Activated T-helper 1 cell treated with anti-CD3 and anti-CD28 coated beads, Interleukin-12 subunit alpha, Interleukin-12 subunit beta, Interleukin-2, Interleukin-4 antibody, amounts not matched to agents 30 ng/mL and 10 ng/mL and 1 ng/mL, durations not matched to agents 14 hours and 24 hours and 36 hours (primary cell): ENCODE results near the gene GTPBP3. TPM values are rescaled to one million over a fixed set of nuclear protein-coding genes. Genes with fewer than 3 reads are reported as not detected.

Experiments
- DNase-seq: peaks from one replicate; pipeline ENCODE4 v3.0.0; 2021; ENCODE audit warnings: low spot score
- H3K27ac Mint-ChIP-seq: one replicate; pipeline ENCODE4 v1.8.0; 2021; ENCODE audit warnings: mild to moderate bottlenecking, mixed read lengths
- H3K27me3 Mint-ChIP-seq: one replicate; pipeline ENCODE4 v1.8.0; 2022; ENCODE audit warnings: mild to moderate bottlenecking, moderate library complexity, mixed read lengths; ENCODE audit not compliant: insufficient read depth
- H3K36me3 Mint-ChIP-seq: one replicate; pipeline ENCODE4 v1.8.0; 2021; ENCODE audit warnings: low read depth, mixed read lengths
- H3K4me1 Mint-ChIP-seq: one replicate; pipeline ENCODE4 v1.8.0; 2021; ENCODE audit warnings: low read depth, mixed read lengths
- H3K4me3 Mint-ChIP-seq: one replicate; pipeline ENCODE4 v1.8.0; 2021; ENCODE audit warnings: mild to moderate bottlenecking, moderate library complexity, mixed read lengths
- H3K9me3 Mint-ChIP-seq: one replicate; pipeline ENCODE4 v1.8.0; 2021; ENCODE audit warnings: mixed read lengths
- intact Hi-C: fragments of 100-400 bp; cut with micrococcal nuclease; formaldehyde crosslinking; loops from one replicate; pipeline ENCODE4 v1.15.1; 2024
- total RNA-seq: library from RNA; stranded (reverse); gene quantifications from 2 replicates; pipeline ENCODE4 v1.2.3, GENCODE V29; 2022

Gene GTPBP3
- total RNA-seq, 1 donor from 2014 or later = 72.0 TPM

DNA sequence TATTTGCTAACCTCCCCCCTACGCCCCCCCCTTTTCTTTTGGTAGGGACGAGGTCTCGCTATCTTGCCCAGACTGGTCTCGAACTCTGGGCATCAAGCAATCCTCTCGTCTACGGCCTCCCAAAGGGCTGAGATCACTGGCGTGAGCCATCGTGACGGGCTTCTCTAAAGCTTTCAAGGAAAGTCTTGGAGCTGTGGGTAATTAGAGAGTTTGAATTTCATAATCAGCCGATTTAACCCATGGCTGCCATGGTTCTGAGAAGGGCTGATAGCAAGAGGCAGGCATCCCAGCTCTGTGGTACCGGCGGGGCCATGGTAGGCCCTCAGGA lies 33.4 kb upstream of the GTPBP3 start:
- no peak for DNase-seq
- peaks cover 34% of the 10 kb centered on the region for H3K4me1 Mint-ChIP-seq
- H3K27ac Mint-ChIP-seq = no peak overlapping the region

DNA sequence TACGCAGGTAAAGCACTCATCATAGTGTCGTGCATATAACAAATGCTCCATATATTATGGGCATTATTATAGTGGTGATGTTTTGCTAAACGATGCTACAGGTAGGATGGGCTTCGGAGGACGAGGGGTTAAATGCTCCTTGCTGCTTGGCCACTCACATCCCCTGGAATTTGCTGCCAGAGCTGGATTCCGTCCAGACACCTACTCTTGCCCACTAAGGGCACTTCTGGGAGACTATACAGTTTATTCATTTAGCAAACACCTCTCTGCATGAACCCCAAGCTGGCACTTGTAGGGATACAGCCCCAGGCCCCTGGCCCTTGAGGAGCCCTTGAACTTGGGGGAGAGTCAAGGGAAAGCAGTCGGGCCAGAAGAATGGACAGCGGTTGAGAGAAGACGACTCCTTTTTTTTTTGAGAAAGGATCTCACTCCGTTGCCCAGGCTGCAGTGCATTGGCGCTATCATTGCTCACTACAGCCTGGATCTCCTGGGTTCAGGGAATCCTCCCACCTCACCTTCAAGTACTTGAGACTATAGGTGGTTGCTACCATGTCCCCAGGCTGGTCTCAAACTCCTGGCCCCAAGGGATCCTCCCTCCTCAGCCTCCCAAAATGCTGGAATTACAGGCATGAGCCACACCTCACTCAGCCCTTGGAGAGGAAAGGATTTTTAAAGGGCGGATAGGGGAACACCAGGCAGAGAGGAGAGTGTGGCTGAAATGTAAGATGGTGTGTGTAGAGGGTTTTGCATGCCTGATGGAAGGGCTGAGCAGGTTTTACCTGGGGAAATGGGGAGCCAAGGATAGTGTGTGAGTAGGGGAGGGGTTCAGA lies 32.8 kb upstream of the GTPBP3 start:
- H3K36me3 Mint-ChIP-seq = peaks cover 4% of the 10 kb centered on the region
- H3K27ac Mint-ChIP-seq = peak overlapping the region; percentile 91
- intact Hi-C loops = loop anchor here (1.0 to 10.0 kb wide), 6 partner anchors 12 to 250 kb away; partner anchors contain the start of genes BABAM1, COLGALT1, GTPBP3 and PGLS
- H3K9me3 Mint-ChIP-seq = no peaks in the 10 kb centered on the region
- DNase-seq = no peak
- no peaks in the 10 kb centered on the region for H3K27me3 Mint-ChIP-seq
- peaks cover 38% of the 10 kb centered on the region for H3K4me1 Mint-ChIP-seq
- H3K4me3 Mint-ChIP-seq = peak overlapping the region; percentile 90

More for the DNA sequence above, 33.4 kb upstream of the GTPBP3 start:
- intact Hi-C loops = loop anchor here (1.0 to 10.0 kb wide), 2 partner anchors 22 to 251 kb away; partner anchors contain the start of gene COLGALT1
- Mint-ChIP-seq H3K27me3 (no peaks in the 10 kb centered on the region), H3K36me3 (peaks cover 4% of the 10 kb centered on the region), H3K4me3 (peak overlapping the region; percentile 66), H3K9me3 (no peaks in the 10 kb centered on the region)

DNA sequence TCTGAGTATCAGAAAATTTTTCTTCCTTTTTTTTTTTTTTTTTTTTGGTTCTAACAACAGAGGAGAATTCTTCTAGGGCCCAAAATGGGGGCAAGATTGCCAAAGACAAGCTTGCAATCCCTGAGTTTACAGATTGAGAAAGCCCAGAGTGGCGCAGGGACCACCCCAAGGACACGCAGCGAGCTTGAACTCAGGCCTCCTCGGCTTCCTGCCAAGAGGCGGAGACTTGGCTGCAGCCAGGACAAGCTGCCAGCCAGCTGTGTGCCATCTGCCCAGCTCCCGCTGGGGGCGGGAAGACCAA lies 32.2 kb upstream of the GTPBP3 start:
- Mint-ChIP-seq H3K4me1 (peaks cover 40% of the 10 kb centered on the region), H3K36me3 (peaks cover 4% of the 10 kb centered on the region), H3K27me3 (no peaks in the 10 kb centered on the region), H3K9me3 (no peaks in the 10 kb centered on the region), H3K4me3 (peak overlapping the region; percentile 90), H3K27ac (peak overlapping the region; percentile 91)
- no peak for DNase-seq
- intact Hi-C loops = loop anchor here (1.0 to 10.0 kb wide), 6 partner anchors 13 to 250 kb away; partner anchors contain the start of genes BABAM1, COLGALT1, GTPBP3 and PGLS

DNA sequence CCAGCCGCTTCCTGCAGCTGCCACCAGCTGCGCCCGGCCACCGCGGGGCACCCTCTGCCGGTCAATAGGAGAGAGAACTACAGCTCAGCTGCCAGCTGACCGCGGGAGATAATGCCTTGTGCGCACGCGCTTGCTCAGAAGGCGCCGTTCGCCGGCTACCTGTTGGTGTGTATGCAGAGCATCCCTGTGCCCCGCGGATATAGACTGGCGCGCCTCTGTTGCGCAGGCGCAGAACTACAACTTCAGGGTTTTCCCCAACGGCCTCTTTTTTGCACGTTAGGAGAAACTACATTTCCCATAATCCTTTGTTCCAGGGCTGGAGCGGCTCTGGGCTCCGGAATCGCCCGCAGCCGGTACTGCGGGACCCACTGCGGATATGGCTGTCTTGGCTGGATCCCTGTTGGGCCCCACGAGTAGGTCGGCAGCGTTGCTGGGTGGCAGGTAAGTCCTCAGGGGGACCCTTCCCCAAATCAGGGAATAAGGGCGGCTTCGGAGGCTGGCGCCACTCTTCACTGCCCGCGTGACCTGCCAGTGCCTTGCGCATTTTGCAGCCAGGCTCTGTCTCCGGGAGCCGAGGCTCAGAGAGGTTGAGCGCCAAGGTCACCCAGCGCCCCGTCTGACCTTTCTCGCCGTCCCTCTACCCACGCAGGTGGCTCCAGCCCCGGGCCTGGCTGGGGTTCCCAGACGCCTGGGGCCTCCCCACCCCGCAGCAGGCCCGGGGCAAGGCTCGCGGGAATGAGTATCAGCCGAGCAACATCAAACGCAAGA lies 31.7 kb upstream of the GTPBP3 start, which contains the start of gene MRPL34:
Gene MRPL34 (plus strand): TSS at position 356 of the 768 bp plus-strand sequence. CDS start 21 bp downstream, at position 377.
- H3K27ac Mint-ChIP-seq = peak within 1 kb of the TSS; percentile 91
- intact Hi-C loops = loop anchor here (1.0 to 10.0 kb wide), 6 partner anchors 13 to 249 kb away; partner anchors contain the start of genes BABAM1, COLGALT1, GTPBP3 and PGLS
- H3K4me1 Mint-ChIP-seq = peaks cover 45% of the 10 kb centered on the region
- DNase-seq = peak; percentile 94
- H3K27me3 Mint-ChIP-seq = no peaks in the 10 kb centered on the region
- H3K4me3 Mint-ChIP-seq = peak within 1 kb of the TSS; percentile 90
- no peaks in the 10 kb centered on the region for H3K9me3 Mint-ChIP-seq
- peaks cover 4% of the 10 kb centered on the region for H3K36me3 Mint-ChIP-seq

DNA sequence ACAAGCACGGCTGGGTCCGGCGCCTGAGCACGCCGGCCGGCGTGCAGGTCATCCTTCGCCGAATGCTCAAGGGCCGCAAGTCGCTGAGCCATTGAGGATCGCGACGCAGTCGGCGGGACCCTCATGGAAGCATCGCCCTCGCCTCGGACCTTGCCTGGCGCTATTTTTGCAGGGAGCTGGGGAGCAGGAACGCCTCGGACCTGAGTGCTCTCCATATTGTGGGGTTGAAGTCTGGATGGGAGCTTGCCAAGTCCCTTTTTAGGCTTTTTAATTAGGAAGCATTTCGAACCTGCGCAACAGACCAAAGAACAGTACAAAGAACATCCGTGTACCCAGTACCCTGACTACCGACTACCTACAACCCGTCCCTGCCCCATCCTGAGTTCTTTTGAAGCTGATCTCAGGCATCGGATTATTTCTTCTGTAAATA lies 31.1 kb upstream of the GTPBP3 start:
- no peaks in the 10 kb centered on the region for H3K9me3 Mint-ChIP-seq
- no peaks in the 10 kb centered on the region for H3K27me3 Mint-ChIP-seq
- H3K27ac Mint-ChIP-seq = peak overlapping the region; percentile 91
- H3K4me3 Mint-ChIP-seq = peak overlapping the region; percentile 90
- DNase-seq = no peak
- H3K4me1 Mint-ChIP-seq = peaks cover 47% of the 10 kb centered on the region
- peaks cover 4% of the 10 kb centered on the region for H3K36me3 Mint-ChIP-seq
- intact Hi-C loops = loop anchor here (5.0 to 10.0 kb wide), 2 partner anchors 206 to 249 kb away; partner anchors contain the start of genes COLGALT1 and PGLS

DNA sequence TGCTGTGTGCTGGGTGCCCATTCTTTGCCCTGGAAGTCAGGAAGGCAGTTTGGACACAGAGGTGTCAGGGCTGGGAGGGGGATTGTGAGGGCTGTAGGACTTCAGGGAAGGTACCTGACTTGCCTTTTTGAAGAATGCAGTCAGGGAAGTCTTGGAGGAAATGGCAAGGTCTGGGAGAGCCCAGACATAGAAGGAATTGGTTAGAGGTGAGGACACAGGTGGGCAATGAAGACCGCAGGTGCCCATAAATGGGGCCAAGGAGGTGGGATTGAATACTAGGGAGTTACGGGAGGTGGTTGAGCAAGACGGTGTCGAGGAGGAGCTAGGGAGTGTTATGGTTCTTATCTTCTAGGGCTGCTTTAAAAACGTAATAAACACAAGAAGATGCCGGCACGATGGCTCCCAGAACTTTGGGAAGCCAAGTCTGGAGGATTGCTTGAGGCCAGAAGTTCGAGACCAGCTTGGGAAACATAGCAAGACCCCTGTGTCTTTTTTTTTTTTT lies 29.4 kb upstream of the GTPBP3 start:
- Mint-ChIP-seq H3K9me3 (no peaks in the 10 kb centered on the region), H3K27me3 (no peaks in the 10 kb centered on the region), H3K4me1 (peaks cover 45% of the 10 kb centered on the region), H3K36me3 (peaks cover 7% of the 10 kb centered on the region), H3K4me3 (peak overlapping the region; percentile 90), H3K27ac (peak overlapping the region; percentile 10)
- no peak for DNase-seq
- intact Hi-C loops = loop anchor here (5.0 to 10.0 kb wide), 2 partner anchors 204 to 247 kb away; partner anchors contain the start of genes COLGALT1 and PGLS

DNA sequence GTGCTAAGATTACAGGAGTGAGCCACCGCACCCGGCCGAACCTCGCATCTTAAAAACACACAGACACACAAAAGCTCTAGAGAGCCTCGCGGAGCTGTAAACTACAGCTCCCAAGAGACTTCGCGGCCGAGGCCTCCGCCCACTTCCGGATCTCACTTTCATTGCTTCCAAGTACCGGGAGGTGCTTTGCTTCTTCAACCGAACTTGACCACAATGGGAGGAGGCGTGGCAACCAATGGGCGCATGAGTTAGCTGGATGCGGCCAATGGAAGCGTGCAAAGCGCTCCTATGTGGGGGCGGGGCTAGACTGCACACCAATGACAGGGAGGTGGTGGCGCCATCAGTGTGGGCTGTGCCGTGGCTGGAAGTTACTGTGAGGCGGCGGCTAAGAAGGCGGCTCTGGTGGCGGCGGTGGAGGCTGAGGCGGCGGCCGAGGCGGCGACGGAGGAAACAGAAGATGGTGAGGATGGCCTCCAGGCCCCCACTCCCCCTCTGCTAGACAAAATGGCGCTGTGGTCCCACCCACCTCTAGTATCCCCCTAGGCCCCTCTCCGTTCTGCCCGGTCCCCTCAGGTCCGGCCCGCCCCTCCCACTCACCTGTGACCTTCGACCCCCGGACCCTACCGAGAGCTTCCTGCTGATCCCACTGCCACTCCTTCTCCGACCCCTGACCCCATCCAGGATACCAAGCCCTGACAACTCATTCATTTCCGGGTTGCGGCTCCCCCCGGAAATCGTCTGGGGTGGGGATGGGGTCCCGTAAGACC lies 28.0 kb upstream of the GTPBP3 start, which contains the start of gene DDA1:
Gene DDA1 (plus strand): TSS at position 366 of the 767 bp plus-strand sequence. CDS start 92 bp downstream, at position 458.
- peak within 1 kb of the TSS; percentile 90 for H3K27ac Mint-ChIP-seq
- H3K27me3 Mint-ChIP-seq = no peaks in the 10 kb centered on the region
- peaks cover 11% of the 10 kb centered on the region for H3K36me3 Mint-ChIP-seq
- peaks cover 39% of the 10 kb centered on the region for H3K4me1 Mint-ChIP-seq
- intact Hi-C loops = loop anchor here (1.0 to 10.0 kb wide), 7 partner anchors 28 to 813 kb away; partner anchors contain the start of genes BABAM1, C19orf44, CALR3 and COLGALT1
- no peaks in the 10 kb centered on the region for H3K9me3 Mint-ChIP-seq
- DNase-seq = peak; percentile 99
- peak within 1 kb of the TSS; percentile 95 for H3K4me3 Mint-ChIP-seq

DNA sequence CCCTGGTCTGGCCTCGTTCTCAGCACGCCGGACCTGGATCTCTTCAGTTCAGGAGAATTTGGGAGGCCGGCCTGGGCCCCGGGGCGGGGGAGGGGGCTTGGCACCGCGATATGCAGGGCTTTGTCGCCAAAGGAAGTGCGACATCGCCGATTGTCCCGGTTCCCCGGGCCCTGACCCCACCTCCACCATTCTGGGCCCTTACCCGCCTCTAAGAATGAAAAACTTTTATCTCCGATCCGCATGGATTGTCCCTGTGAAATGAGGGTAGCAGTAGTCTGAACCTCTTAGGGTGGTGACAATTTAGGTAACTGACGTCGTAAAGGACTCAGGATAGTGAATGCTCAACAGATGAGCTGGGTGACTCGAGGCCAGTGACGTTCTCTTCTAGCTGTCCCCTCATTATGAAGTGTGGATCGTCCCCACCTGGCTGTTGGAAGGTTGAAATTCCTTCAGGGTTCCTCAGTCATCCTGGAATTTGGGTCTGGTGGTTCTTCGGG lies 27.3 kb upstream of the GTPBP3 start:
- peaks cover 12% of the 10 kb centered on the region for H3K36me3 Mint-ChIP-seq
- intact Hi-C loops = loop anchor here (1.0 to 10.0 kb wide), 7 partner anchors 27 to 814 kb away; partner anchors contain the start of genes BABAM1, C19orf44, CALR3 and COLGALT1
- peak overlapping the region; percentile 90 for H3K27ac Mint-ChIP-seq
- DNase-seq = no peak
- no peaks in the 10 kb centered on the region for H3K27me3 Mint-ChIP-seq
- H3K4me3 Mint-ChIP-seq = peak overlapping the region; percentile 95
- peaks cover 33% of the 10 kb centered on the region for H3K4me1 Mint-ChIP-seq
- no peaks in the 10 kb centered on the region for H3K9me3 Mint-ChIP-seq

DNA sequence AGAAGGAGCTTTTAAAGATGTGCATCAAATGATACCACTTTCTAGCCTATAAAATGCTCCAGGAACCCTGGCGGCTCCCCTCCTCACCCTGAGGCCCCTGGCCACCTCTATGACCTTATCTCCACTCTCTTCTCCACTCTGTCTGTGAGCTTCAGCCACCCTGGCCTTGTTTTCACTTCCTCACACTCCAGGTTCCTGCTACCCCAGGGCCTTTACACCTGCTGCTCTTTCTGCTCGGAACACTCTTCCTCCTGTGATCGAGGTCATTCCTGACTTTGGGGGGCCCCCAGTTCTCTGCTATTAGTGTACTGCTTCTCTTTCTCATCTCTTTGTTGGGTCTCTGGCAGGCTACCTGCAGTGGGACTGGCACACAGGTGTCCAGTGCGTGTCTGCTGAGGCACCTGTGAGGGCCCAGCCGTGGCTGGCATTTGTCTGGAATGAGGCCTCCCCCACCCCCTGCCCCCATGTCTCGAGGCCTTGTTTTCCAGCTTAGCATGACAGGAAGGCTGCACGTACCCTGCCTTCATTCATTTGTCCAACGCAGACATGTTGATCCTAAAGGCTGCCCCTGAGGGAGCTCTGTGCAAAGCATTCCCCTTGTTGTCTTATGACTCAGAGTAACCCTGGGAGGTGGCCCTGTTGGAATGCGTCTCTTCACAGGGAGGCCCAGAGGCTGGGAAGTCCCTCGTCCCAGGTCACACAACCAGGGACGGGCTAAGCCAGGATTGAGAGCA lies 25.7 kb upstream of the GTPBP3 start:
- H3K36me3 Mint-ChIP-seq = peaks cover 21% of the 10 kb centered on the region
- no peak overlapping the region for H3K27ac Mint-ChIP-seq
- intact Hi-C loops = no loop called here
- no peak for DNase-seq
- H3K9me3 Mint-ChIP-seq = no peaks in the 10 kb centered on the region
- peak overlapping the region; percentile 69 for H3K4me3 Mint-ChIP-seq
- peaks cover 32% of the 10 kb centered on the region for H3K4me1 Mint-ChIP-seq
- no peaks in the 10 kb centered on the region for H3K27me3 Mint-ChIP-seq

DNA sequence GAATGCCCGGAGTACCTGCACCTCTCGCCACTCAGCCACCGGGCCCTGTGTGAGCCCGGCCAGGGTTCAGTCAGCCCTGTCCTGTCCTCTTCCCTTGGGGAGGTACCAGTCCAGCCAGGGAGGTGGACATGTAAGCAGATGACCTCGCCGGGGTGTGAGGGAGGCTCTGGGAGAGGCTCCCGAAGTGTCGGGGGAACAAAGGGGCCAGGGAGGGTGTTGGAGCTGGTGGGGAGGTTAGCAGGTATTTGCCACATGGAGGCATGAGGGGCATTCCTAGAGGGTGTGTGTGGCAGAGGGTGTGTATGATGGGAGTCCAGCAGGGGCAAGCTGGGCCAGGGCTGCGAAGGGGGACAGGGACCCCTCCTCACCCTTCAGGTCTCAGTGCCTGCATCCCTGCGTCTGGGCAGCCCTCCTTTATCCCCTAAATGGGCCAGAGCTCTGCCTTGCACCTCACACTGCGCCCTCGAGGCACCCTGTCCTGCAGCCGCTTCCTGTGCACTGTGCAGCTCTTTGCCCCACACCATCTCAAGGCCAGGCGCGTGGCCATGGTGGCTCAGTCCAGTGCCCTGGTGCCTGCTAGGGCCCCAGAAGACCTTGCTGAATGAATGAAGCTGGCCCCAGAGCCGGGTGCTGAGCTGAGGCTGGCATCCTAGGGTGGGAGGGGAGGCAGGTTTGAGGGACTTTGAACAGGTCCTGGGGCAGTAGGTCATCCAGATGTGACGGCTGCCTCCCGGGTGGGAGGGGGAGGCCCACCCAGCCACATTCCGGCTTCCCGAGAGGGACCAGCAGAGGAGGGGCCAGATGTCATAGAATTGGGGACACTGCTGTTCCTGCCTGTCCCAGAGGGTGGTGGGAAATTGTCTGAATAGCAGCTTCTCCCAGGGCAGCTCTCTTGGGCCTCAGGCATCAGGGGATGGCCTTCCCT lies 24.9 kb upstream of the GTPBP3 start:
- DNase-seq = no peak
- H3K27me3 Mint-ChIP-seq = no peaks in the 10 kb centered on the region
- peaks cover 32% of the 10 kb centered on the region for H3K4me1 Mint-ChIP-seq
- peaks cover 21% of the 10 kb centered on the region for H3K36me3 Mint-ChIP-seq
- no peaks in the 10 kb centered on the region for H3K9me3 Mint-ChIP-seq
- intact Hi-C loops = no loop called here
- no peak overlapping the region for H3K27ac Mint-ChIP-seq
- H3K4me3 Mint-ChIP-seq = peak overlapping the region; percentile 69
